ENCODE results near the gene DNAH10. TPM values are rescaled to one million over a fixed set of nuclear protein-coding genes. Genes with fewer than 3 reads are reported as not detected.

The DNAH10 gene
- total RNA-seq, 1 donor from 2014 or later: 0.31 TPM

GRCh38 chr12:123912415-123913380 lies 150.6 kb downstream of the DNAH10 start:
- H3K27ac Mint-ChIP-seq: no peak overlapping the region
- H3K4me1 Mint-ChIP-seq (ENCODE audit: low read depth): peaks cover 12% of the 10 kb centered on the region
- intact Hi-C loops (cut with micrococcal nuclease): no loop called here
- no peak overlapping the region for H3K4me3 Mint-ChIP-seq
- no peaks in the 10 kb centered on the region for H3K9me3 Mint-ChIP-seq
- no peaks in the 10 kb centered on the region for H3K36me3 Mint-ChIP-seq (ENCODE audit: low read depth)
- no peak for DNase-seq (ENCODE audit: low spot score)
- no peaks in the 10 kb centered on the region for H3K27me3 Mint-ChIP-seq (ENCODE audit: insufficient read depth)

GRCh38 chr12:123914726-123915333 lies 152.7 kb downstream of the DNAH10 start:
- no peak overlapping the region for H3K4me3 Mint-ChIP-seq
- DNase-seq (ENCODE audit: low spot score): no peak
- no peaks in the 10 kb centered on the region for H3K9me3 Mint-ChIP-seq
- H3K4me1 Mint-ChIP-seq (ENCODE audit: low read depth): peaks cover 12% of the 10 kb centered on the region
- no peak overlapping the region for H3K27ac Mint-ChIP-seq
- H3K36me3 Mint-ChIP-seq (ENCODE audit: low read depth): no peaks in the 10 kb centered on the region
- intact Hi-C loops (cut with micrococcal nuclease): no loop called here
- H3K27me3 Mint-ChIP-seq (ENCODE audit: insufficient read depth): no peaks in the 10 kb centered on the region

GRCh38 chr12:123916729-123917128 lies 154.6 kb downstream of the DNAH10 start:
- H3K4me1 Mint-ChIP-seq (ENCODE audit: low read depth): peaks cover 12% of the 10 kb centered on the region
- no peak overlapping the region for H3K4me3 Mint-ChIP-seq
- H3K36me3 Mint-ChIP-seq (ENCODE audit: low read depth): no peaks in the 10 kb centered on the region
- intact Hi-C loops (cut with micrococcal nuclease): no loop called here
- H3K27ac Mint-ChIP-seq: no peak overlapping the region
- DNase-seq (ENCODE audit: low spot score): no peak
- H3K9me3 Mint-ChIP-seq: no peaks in the 10 kb centered on the region
- H3K27me3 Mint-ChIP-seq (ENCODE audit: insufficient read depth): peaks cover 3% of the 10 kb centered on the region

- Mint-ChIP-seq H3K9me3 (no peaks in the 10 kb centered on the region), H3K4me1 (ENCODE audit: low read depth) (peaks cover 12% of the 10 kb centered on the region), H3K4me3 (no peak overlapping the region), H3K27me3 (ENCODE audit: insufficient read depth) (peaks cover 3% of the 10 kb centered on the region), H3K36me3 (ENCODE audit: low read depth) (no peaks in the 10 kb centered on the region), H3K27ac (no peak overlapping the region)
- intact Hi-C loops (cut with micrococcal nuclease): no loop called here
- no peak for DNase-seq (ENCODE audit: low spot score)
Observed at GRCh38 chr12:123917337-123917850, 155.3 kb downstream of the DNAH10 start.

GRCh38 chr12:123919980-123920360 lies 157.9 kb downstream of the DNAH10 start:
- Mint-ChIP-seq H3K4me1 (ENCODE audit: low read depth) (peaks cover 12% of the 10 kb centered on the region), H3K9me3 (no peaks in the 10 kb centered on the region), H3K4me3 (no peak overlapping the region), H3K27me3 (ENCODE audit: insufficient read depth) (peaks cover 6% of the 10 kb centered on the region), H3K27ac (no peak overlapping the region), H3K36me3 (ENCODE audit: low read depth) (no peaks in the 10 kb centered on the region)
- DNase-seq (ENCODE audit: low spot score): no peak
- intact Hi-C loops (cut with micrococcal nuclease): no loop called here

- Mint-ChIP-seq H3K36me3 (ENCODE audit: low read depth) (no peaks in the 10 kb centered on the region), H3K27ac (no peak overlapping the region), H3K4me1 (ENCODE audit: low read depth) (no peaks in the 10 kb centered on the region), H3K9me3 (no peaks in the 10 kb centered on the region), H3K4me3 (no peak overlapping the region), H3K27me3 (ENCODE audit: insufficient read depth) (peaks cover 6% of the 10 kb centered on the region)
- intact Hi-C loops (cut with micrococcal nuclease): no loop called here
- no peak for DNase-seq (ENCODE audit: low spot score)
Observed at GRCh38 chr12:123923038-123923437, 160.9 kb downstream of the DNAH10 start.

- Mint-ChIP-seq H3K36me3 (ENCODE audit: low read depth) (no peaks in the 10 kb centered on the region), H3K9me3 (no peaks in the 10 kb centered on the region), H3K4me1 (ENCODE audit: low read depth) (no peaks in the 10 kb centered on the region), H3K4me3 (no peak overlapping the region), H3K27ac (no peak overlapping the region), H3K27me3 (ENCODE audit: insufficient read depth) (peaks cover 8% of the 10 kb centered on the region)
- no peak for DNase-seq (ENCODE audit: low spot score)
- intact Hi-C loops (cut with micrococcal nuclease): no loop called here
Observed at GRCh38 chr12:123923927-123924326, 161.8 kb downstream of the DNAH10 start.

- Mint-ChIP-seq H3K4me1 (ENCODE audit: low read depth) (no peaks in the 10 kb centered on the region), H3K36me3 (ENCODE audit: low read depth) (no peaks in the 10 kb centered on the region), H3K9me3 (no peaks in the 10 kb centered on the region), H3K27me3 (ENCODE audit: insufficient read depth) (peaks cover 8% of the 10 kb centered on the region), H3K4me3 (no peak overlapping the region), H3K27ac (no peak overlapping the region)
- no peak for DNase-seq (ENCODE audit: low spot score)
- intact Hi-C loops (cut with micrococcal nuclease): no loop called here
Observed at GRCh38 chr12:123924539-123924938, 162.4 kb downstream of the DNAH10 start.

- DNase-seq (ENCODE audit: low spot score): no peak
- Mint-ChIP-seq H3K4me3 (no peak overlapping the region), H3K27me3 (ENCODE audit: insufficient read depth) (peaks cover 11% of the 10 kb centered on the region), H3K9me3 (no peaks in the 10 kb centered on the region), H3K36me3 (ENCODE audit: low read depth) (peaks cover 2% of the 10 kb centered on the region), H3K27ac (no peak overlapping the region), H3K4me1 (ENCODE audit: low read depth) (peaks cover 15% of the 10 kb centered on the region)
- intact Hi-C loops (cut with micrococcal nuclease): no loop called here
Observed at GRCh38 chr12:123928274-123928865, 166.3 kb downstream of the DNAH10 start.

- H3K9me3 Mint-ChIP-seq: no peaks in the 10 kb centered on the region
- intact Hi-C loops (cut with micrococcal nuclease): no loop called here
- H3K27ac Mint-ChIP-seq: no peak overlapping the region
- no peak for DNase-seq (ENCODE audit: low spot score)
- H3K4me1 Mint-ChIP-seq (ENCODE audit: low read depth): peaks cover 15% of the 10 kb centered on the region
- H3K4me3 Mint-ChIP-seq: no peak overlapping the region
- H3K27me3 Mint-ChIP-seq (ENCODE audit: insufficient read depth): peaks cover 12% of the 10 kb centered on the region
- peaks cover 2% of the 10 kb centered on the region for H3K36me3 Mint-ChIP-seq (ENCODE audit: low read depth)
Observed at GRCh38 chr12:123928897-123929296, 166.8 kb downstream of the DNAH10 start.

- DNase-seq (ENCODE audit: low spot score): no peak
- intact Hi-C loops (cut with micrococcal nuclease): no loop called here
- H3K27me3 Mint-ChIP-seq (ENCODE audit: insufficient read depth): peaks cover 12% of the 10 kb centered on the region
- peaks cover 15% of the 10 kb centered on the region for H3K4me1 Mint-ChIP-seq (ENCODE audit: low read depth)
- no peak overlapping the region for H3K27ac Mint-ChIP-seq
- no peaks in the 10 kb centered on the region for H3K9me3 Mint-ChIP-seq
- no peak overlapping the region for H3K4me3 Mint-ChIP-seq
- peaks cover 2% of the 10 kb centered on the region for H3K36me3 Mint-ChIP-seq (ENCODE audit: low read depth)
Observed at GRCh38 chr12:123929946-123930583, 168.0 kb downstream of the DNAH10 start.

- intact Hi-C loops (cut with micrococcal nuclease): no loop called here
- no peak for DNase-seq (ENCODE audit: low spot score)
- peaks cover 6% of the 10 kb centered on the region for H3K36me3 Mint-ChIP-seq (ENCODE audit: low read depth)
- peaks cover 12% of the 10 kb centered on the region for H3K27me3 Mint-ChIP-seq (ENCODE audit: insufficient read depth)
- peaks cover 15% of the 10 kb centered on the region for H3K4me1 Mint-ChIP-seq (ENCODE audit: low read depth)
- no peak overlapping the region for H3K27ac Mint-ChIP-seq
- peak overlapping the region; percentile 34 for H3K4me3 Mint-ChIP-seq
- no peaks in the 10 kb centered on the region for H3K9me3 Mint-ChIP-seq
Observed at GRCh38 chr12:123931686-123932321, 169.7 kb downstream of the DNAH10 start.

Measured in activated T-helper 1 cell treated with anti-CD3 and anti-CD28 coated beads, Interleukin-12 subunit alpha, Interleukin-12 subunit beta, Interleukin-2, Interleukin-4 antibody, amounts not matched to agents 30 ng/mL and 10 ng/mL and 1 ng/mL, durations not matched to agents 14 hours and 24 hours and 36 hours (primary cell).